Neuronal stem cell (in vitro differentiated cells): ENCODE results near the gene PEAR1.

ENCODE experiments used
- DNase-seq: peaks from one replicate; pipeline ENCODE4 v3.0.0-alpha.2; 2013; ENCODE audit warnings: low spot score
- H2AFZ ChIP-seq: one replicate; pipeline ENCODE4 v1.6.1; 2013; ENCODE audit warnings: mild to moderate bottlenecking, low read length, inconsistent platforms
- H2AK5ac ChIP-seq: 2 replicates; pipeline ENCODE4 v1.6.1; 2013; ENCODE audit warnings: low read depth, mild to moderate bottlenecking, inconsistent platforms, low read length, moderate library complexity, mixed read lengths
- H2BK120ac ChIP-seq: 2 replicates; pipeline ENCODE4 v1.6.1; 2013; ENCODE audit warnings: low read depth, mild to moderate bottlenecking, inconsistent platforms, low read length, moderate library complexity, mixed read lengths
- H2BK12ac ChIP-seq: one replicate; pipeline ENCODE4 v1.6.1; 2013; ENCODE audit warnings: low read length, inconsistent platforms
- H2BK15ac ChIP-seq: 2 replicates; pipeline ENCODE4 v1.6.1; 2013; ENCODE audit warnings: mild to moderate bottlenecking, low read length, inconsistent platforms, mixed read lengths
- H2BK5ac ChIP-seq: one replicate; pipeline ENCODE4 v1.6.1; 2013; ENCODE audit warnings: inconsistent platforms, mild to moderate bottlenecking, low read length, moderate library complexity
- H3K14ac ChIP-seq: one replicate; pipeline ENCODE4 v1.6.1; 2013; ENCODE audit warnings: low read length, inconsistent platforms
- H3K18ac ChIP-seq: 2 replicates; pipeline ENCODE4 v1.6.1; 2013; ENCODE audit warnings: low read length, inconsistent platforms
- H3K23ac ChIP-seq: 2 replicates; pipeline ENCODE4 v1.6.1; 2013; ENCODE audit warnings: low read depth, mild to moderate bottlenecking, mixed read lengths, low read length, inconsistent platforms; ENCODE audit not compliant: poor library complexity
- H3K27ac ChIP-seq: replicated peaks from 3 replicates; pipeline ENCODE4 v1.5.1; 2013; ENCODE audit warnings: low read length, inconsistent platforms
- H3K27me3 ChIP-seq, 3 experiments: 2 replicates each; pipeline ENCODE4 v1.6.1; 2013; ENCODE audit warnings: low read length in 3 of 3, mild to moderate bottlenecking in 2 of 3, inconsistent platforms in 1 of 3, low read depth in 1 of 3, mixed read lengths in 1 of 3, moderate library complexity in 1 of 3; ENCODE audit not compliant: control insufficient read depth in 3 of 3, insufficient read depth in 3 of 3
- H3K36me3 ChIP-seq, 2 donors: replicated peaks in 1 of 2; 2 replicates each; pipeline ENCODE4 v1.6.1; 2013; ENCODE audit warnings: low read length in 2 of 2; ENCODE audit not compliant: control insufficient read depth in 2 of 2, insufficient read depth in 2 of 2
- H3K4ac ChIP-seq: 2 replicates; pipeline ENCODE4 v1.6.1; 2013; ENCODE audit warnings: inconsistent platforms, mild to moderate bottlenecking, low read length, moderate library complexity
- H3K4me1 ChIP-seq, 2 donors: 1 replicate in 1 of 2; 2 replicates in 1 of 2; pipeline ENCODE4 v1.6.1; 2013; ENCODE audit warnings: low read length in 2 of 2, low read depth in 1 of 2; ENCODE audit not compliant: control insufficient read depth in 2 of 2, insufficient read depth in 1 of 2
- H3K4me2 ChIP-seq: one replicate; pipeline ENCODE4 v1.6.1; 2013; ENCODE audit warnings: mild to moderate bottlenecking, low read length, inconsistent platforms; ENCODE audit not compliant: insufficient read depth, poor library complexity, severe bottlenecking
- H3K4me3 ChIP-seq, 2 donors: 2 replicates each; pipeline ENCODE4 v1.5.1; 2013; ENCODE audit warnings: low read length in 2 of 2, mild to moderate bottlenecking in 2 of 2, inconsistent platforms in 1 of 2, moderate library complexity in 1 of 2
- H3K79me1 ChIP-seq: one replicate; pipeline ENCODE4 v1.6.1; 2013; ENCODE audit warnings: low read depth, mild to moderate bottlenecking, inconsistent platforms, low read length, moderate library complexity
- H3K9ac ChIP-seq: one replicate; pipeline ENCODE4 v1.6.1; 2013; ENCODE audit warnings: mild to moderate bottlenecking, low read depth, low read length, inconsistent platforms; ENCODE audit not compliant: poor library complexity
- H3K9me3 ChIP-seq, 2 donors: replicated peaks in 1 of 2; 2 replicates each; pipeline versions ENCODE3 to v1.6.1; 2013; ENCODE audit warnings: low read length in 2 of 2, mild to moderate bottlenecking in 2 of 2, inconsistent platforms in 1 of 2, low read depth in 1 of 2, mixed read lengths in 1 of 2, moderate library complexity in 1 of 2; ENCODE audit not compliant: control insufficient read depth in 2 of 2, insufficient read depth in 1 of 2
- H4K8ac ChIP-seq: one replicate; pipeline ENCODE4 v1.6.1; 2013; ENCODE audit warnings: low read depth, mild to moderate bottlenecking, inconsistent platforms, low read length, moderate library complexity
- H4K91ac ChIP-seq: one replicate; pipeline ENCODE4 v1.6.1; 2013; ENCODE audit warnings: low read length, low read depth, mild to moderate bottlenecking, inconsistent platforms; ENCODE audit not compliant: poor library complexity
- WGBS, 2 donors: extraction: QIAGEN DNeasy Blood & Tissue Kit; methylation state at CpG; one replicate each; pipeline ENCODE4 v1.1.7; 2013; ENCODE audit warnings: missing lambda C conversion rate in 2 of 2, mixed read lengths in 1 of 2; ENCODE audit not compliant: insufficient read length in 2 of 2, insufficient replicate concordance in 1 of 2; ENCODE audit errors: extremely low coverage in 2 of 2; 5-methylcytosine and 5-hydroxymethylcytosine counted together

Gene PEAR1

GRCh38 chr1:156901966-156902915, 8.7 kb downstream of the PEAR1 start:
- Histone ChIP-seq H4K91ac (no peak overlapping the region), H3K4me3 (no peak overlapping the region), H3K4me1 (peaks cover 14 to 16% of the 10 kb centered on the region in 2 donors), H3K23ac (no peak overlapping the region), H2BK5ac (peak overlapping the region; percentile 72), H3K36me3 (no peaks in the 10 kb centered on the region), H3K4me2 (no peak overlapping the region), H2AK5ac (peak overlapping the region; percentile 60), H3K14ac (peak overlapping the region; percentile 65), H3K18ac (peak overlapping the region; percentile 49), H3K9me3 (peaks cover 0 to 3% of the 10 kb centered on the region in 2 donors), H2BK12ac (peak overlapping the region; percentile 63), H2BK120ac (no peak overlapping the region), H3K27me3 (peaks cover 0 to 14% (median 0%) of the 10 kb centered on the region in 3 experiments), H2BK15ac (peak overlapping the region; percentile 90), H4K8ac (no peak overlapping the region), H3K79me1 (no peaks in the 10 kb centered on the region), H3K9ac (no peak overlapping the region), H3K27ac (no peak overlapping the region), H2AFZ (no peak overlapping the region), H3K4ac (no peak overlapping the region)
- no CpG with 5 or more reads among the region's 23 CpGs for WGBS, 2 donors
- no peak for DNase-seq

- peaks cover 0 to 3% of the 10 kb centered on the region in 2 donors for H3K9me3 ChIP-seq
- H2AK5ac ChIP-seq, result peak overlapping the region; percentile 70
- peak overlapping the region; percentile 58 for H2BK15ac ChIP-seq
- H3K14ac ChIP-seq, result no peak overlapping the region
- no peaks in the 10 kb centered on the region for H3K36me3 ChIP-seq
- no peak for DNase-seq
- H3K4me1 ChIP-seq, result peaks cover 2 to 5% of the 10 kb centered on the region in 2 donors
- H2BK5ac ChIP-seq, result no peak overlapping the region
- no peak overlapping the region for H2BK120ac ChIP-seq
- peaks cover 0 to 14% (median 0%) of the 10 kb centered on the region in 3 experiments for H3K27me3 ChIP-seq
- H2AFZ ChIP-seq, result no peak overlapping the region
- no peak overlapping the region for H3K27ac ChIP-seq
- WGBS, 2 donors, result no CpG with 5 or more reads among the region's 15 CpGs
- H4K8ac ChIP-seq, result no peak overlapping the region
- H2BK12ac ChIP-seq, result peak overlapping the region; percentile 16
- H3K4me3 ChIP-seq, result no peak overlapping the region
- H3K18ac ChIP-seq, result no peak overlapping the region
- peak overlapping the region; percentile 50 for H3K23ac ChIP-seq
- no peak overlapping the region for H3K4ac ChIP-seq
- no peak overlapping the region for H4K91ac ChIP-seq
- no peak overlapping the region for H3K4me2 ChIP-seq
- peak overlapping the region; percentile 30 for H3K9ac ChIP-seq
- H3K79me1 ChIP-seq, result no peaks in the 10 kb centered on the region
Measured at GRCh38 chr1:156903328-156904091, 10.0 kb downstream of the PEAR1 start.

- no peak overlapping the region for H3K4me2 ChIP-seq
- peak overlapping the region; percentile 80 for H3K18ac ChIP-seq
- no peak overlapping the region for H3K14ac ChIP-seq
- peaks cover 0 to 14% (median 0%) of the 10 kb centered on the region in 3 experiments for H3K27me3 ChIP-seq
- no peak overlapping the region for H2BK5ac ChIP-seq
- H3K4me3 ChIP-seq, result no peak overlapping the region
- H3K27ac ChIP-seq, result no peak overlapping the region
- H4K91ac ChIP-seq, result peak overlapping the region; percentile 53
- H3K36me3 ChIP-seq, result no peaks in the 10 kb centered on the region
- H2AFZ ChIP-seq, result peak overlapping the region; percentile 37
- peak overlapping the region; percentile 70 for H2AK5ac ChIP-seq
- H3K4ac ChIP-seq, result no peak overlapping the region
- peaks cover 0 to 3% of the 10 kb centered on the region in 2 donors for H3K9me3 ChIP-seq
- H3K4me1 ChIP-seq, result peaks cover 0 to 5% of the 10 kb centered on the region in 2 donors
- no peak overlapping the region for H3K9ac ChIP-seq
- WGBS, 2 donors, result no CpG with 5 or more reads among the region's 19 CpGs
- H2BK15ac ChIP-seq, result no peak overlapping the region
- H3K79me1 ChIP-seq, result no peaks in the 10 kb centered on the region
- no peak overlapping the region for H3K23ac ChIP-seq
- H2BK12ac ChIP-seq, result peak overlapping the region; percentile 58
- H4K8ac ChIP-seq, result no peak overlapping the region
- no peak for DNase-seq
- H2BK120ac ChIP-seq, result peak overlapping the region; percentile 9
Measured at GRCh38 chr1:156904187-156904959, 10.9 kb downstream of the PEAR1 start.
